Stimulated activated naive B cell treated with anti-CD40 and anti-IgM and Interleukin-4, amounts not matched to agents 10 μg/mL and 1 μg/mL and 100 μg/mL, for 72 hours (primary cell): ENCODE results near the gene SIGLEC5.
"Not testable (repeated sequence)": the region's sequence is repeated elsewhere in the genome, so short reads cannot be mapped to it uniquely, and the experiment has no call there.

Experiments
- ATAC-seq, 2 donors: fragments of 150-1000 bp; cut with Tn5 transposase; replicated peaks; 2 replicates each; pipeline ENCODE4 v1.10.0; 2021; ENCODE audit warnings: moderate library complexity in 1 of 2
- DNase-seq: peaks from one replicate; pipeline ENCODE4 v3.0.0; 2021
- H3K27ac Mint-ChIP-seq: one replicate; pipeline ENCODE4 v1.8.0; 2022; ENCODE audit warnings: mild to moderate bottlenecking, mixed read lengths
- H3K27me3 Mint-ChIP-seq, 2 donors: one replicate each; pipeline ENCODE4 v1.8.0; 2022; ENCODE audit warnings: mixed read lengths in 2 of 2
- H3K36me3 Mint-ChIP-seq, 2 donors: one replicate each; pipeline ENCODE4 v1.8.0; 2022; ENCODE audit warnings: mixed read lengths in 2 of 2, mild to moderate bottlenecking in 1 of 2
- H3K4me1 Mint-ChIP-seq, 2 donors: one replicate each; pipeline ENCODE4 v1.8.0; 2022; ENCODE audit warnings: mixed read lengths in 2 of 2, mild to moderate bottlenecking in 1 of 2
- H3K4me3 Mint-ChIP-seq, 2 donors: one replicate each; pipeline ENCODE4 v1.8.0; 2022; ENCODE audit warnings: mild to moderate bottlenecking in 2 of 2, mixed read lengths in 2 of 2, moderate library complexity in 1 of 2
- H3K9me3 Mint-ChIP-seq, 2 donors: one replicate each; pipeline ENCODE4 v1.8.0; 2022; ENCODE audit warnings: mixed read lengths in 2 of 2, mild to moderate bottlenecking in 1 of 2

Gene SIGLEC5, protein sequence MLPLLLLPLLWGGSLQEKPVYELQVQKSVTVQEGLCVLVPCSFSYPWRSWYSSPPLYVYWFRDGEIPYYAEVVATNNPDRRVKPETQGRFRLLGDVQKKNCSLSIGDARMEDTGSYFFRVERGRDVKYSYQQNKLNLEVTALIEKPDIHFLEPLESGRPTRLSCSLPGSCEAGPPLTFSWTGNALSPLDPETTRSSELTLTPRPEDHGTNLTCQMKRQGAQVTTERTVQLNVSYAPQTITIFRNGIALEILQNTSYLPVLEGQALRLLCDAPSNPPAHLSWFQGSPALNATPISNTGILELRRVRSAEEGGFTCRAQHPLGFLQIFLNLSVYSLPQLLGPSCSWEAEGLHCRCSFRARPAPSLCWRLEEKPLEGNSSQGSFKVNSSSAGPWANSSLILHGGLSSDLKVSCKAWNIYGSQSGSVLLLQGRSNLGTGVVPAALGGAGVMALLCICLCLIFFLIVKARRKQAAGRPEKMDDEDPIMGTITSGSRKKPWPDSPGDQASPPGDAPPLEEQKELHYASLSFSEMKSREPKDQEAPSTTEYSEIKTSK

DNA sequence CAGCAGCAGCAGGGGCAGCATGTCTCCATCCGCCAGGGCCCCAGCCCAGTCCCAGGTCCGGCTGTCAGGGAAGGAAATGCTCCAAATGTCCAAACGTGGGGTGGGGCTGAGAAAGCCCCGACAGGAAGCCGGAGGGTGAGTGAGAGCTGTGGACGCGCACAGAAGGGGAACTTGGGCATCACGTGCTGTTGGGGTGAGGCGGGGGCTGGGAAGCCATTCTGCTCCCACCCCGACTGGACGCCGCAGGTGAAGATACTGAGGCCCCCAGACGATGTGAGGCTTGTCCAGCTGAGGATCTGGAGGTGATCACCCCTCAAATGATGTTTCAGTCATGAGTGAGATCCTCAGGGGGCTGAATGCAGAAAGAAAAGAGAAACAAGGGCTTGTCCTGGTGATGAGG is at the start of gene SIGLEC5:
Gene SIGLEC5, minus strand, starts transcription at position 87 of the 400 bp plus-strand sequence. Its CDS starts 66 bp downstream, at position 21.
- Mint-ChIP-seq H3K27ac (peak within 1 kb of the TSS; percentile 95), H3K36me3 (peaks cover 9 to 29% of the 10 kb centered on the region in 2 donors), H3K4me3 (peak within 1 kb of the TSS; percentile 81 to 88), H3K4me1 (peaks cover 29 to 43% of the 10 kb centered on the region in 2 donors)
- not testable (repeated sequence) for H3K9me3 Mint-ChIP-seq, H3K27me3 Mint-ChIP-seq, DNase-seq
- peak; percentile 89 to 90 for ATAC-seq

DNA sequence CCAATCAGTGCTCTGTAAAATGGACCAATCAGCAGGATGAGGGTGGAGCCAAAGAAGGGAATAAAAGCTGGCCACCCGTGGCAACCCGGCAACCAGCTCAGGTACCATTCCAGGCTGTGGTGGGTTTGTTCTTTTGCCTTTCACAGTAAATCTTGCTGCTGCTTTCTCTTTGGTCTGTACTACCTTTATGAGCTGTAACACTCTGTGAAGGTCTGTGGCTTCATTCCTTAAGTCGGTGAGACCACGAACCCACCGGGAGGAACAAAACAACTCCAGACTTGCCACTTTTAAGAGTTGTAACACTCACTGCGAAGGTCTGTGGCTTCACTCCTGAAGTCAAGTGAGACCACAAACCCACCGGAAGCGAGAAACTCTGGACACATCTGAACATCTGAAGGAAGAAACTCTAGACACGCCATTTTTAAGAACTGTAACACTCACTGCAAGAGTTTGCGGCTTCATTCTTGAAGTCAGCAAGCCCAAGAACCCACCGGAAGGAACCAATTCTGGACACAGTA is 46.4 kb upstream of the SIGLEC5 start:
- no peaks in the 10 kb centered on the region for H3K4me1 Mint-ChIP-seq
- H3K27me3 Mint-ChIP-seq: peaks cover 21 to 43% of the 10 kb centered on the region in 2 donors
- no peaks in the 10 kb centered on the region for H3K9me3 Mint-ChIP-seq
- ATAC-seq (peak in 1 of 2 donors; percentile 10), DNase-seq (no peak)
- no peak overlapping the region for H3K27ac Mint-ChIP-seq
- no peaks in the 10 kb centered on the region for H3K36me3 Mint-ChIP-seq
- no peak overlapping the region for H3K4me3 Mint-ChIP-seq

DNA sequence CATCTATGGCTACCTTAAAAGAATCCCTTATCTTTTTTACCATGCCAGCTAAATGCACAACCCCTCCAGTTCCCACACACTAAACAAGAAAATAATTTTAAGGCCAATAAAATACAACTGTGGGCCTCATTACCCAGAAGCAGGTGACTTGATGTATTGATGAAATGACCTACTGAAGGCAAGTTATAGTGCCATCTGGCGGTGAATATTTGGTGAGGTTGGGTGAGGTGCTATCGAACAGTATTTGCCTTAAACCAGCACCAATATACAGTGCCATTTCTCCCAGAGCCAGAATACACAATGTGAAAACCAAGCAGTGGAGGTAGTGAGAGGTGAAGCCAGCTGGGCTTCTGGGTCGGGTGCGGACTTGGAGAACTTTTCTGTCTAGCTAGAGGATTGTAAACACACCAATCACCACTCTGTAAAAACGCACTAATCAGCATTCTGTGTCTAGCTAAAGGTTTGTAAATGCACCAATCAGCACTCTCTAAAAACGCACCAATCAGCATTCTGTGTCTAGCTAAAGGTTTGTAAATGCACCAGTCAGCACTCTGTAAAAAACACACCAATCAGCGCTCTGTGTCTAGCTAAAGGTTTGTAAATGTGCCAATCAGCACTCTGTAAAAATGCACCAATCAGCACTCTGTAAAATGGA is 45.8 kb upstream of the SIGLEC5 start:
- not testable (repeated sequence) for H3K27ac Mint-ChIP-seq, H3K9me3 Mint-ChIP-seq, H3K4me1 Mint-ChIP-seq, H3K4me3 Mint-ChIP-seq, DNase-seq, H3K36me3 Mint-ChIP-seq
- ATAC-seq: peak; percentile 38 to 46
- peaks cover 21 to 43% of the 10 kb centered on the region in 2 donors for H3K27me3 Mint-ChIP-seq

DNA sequence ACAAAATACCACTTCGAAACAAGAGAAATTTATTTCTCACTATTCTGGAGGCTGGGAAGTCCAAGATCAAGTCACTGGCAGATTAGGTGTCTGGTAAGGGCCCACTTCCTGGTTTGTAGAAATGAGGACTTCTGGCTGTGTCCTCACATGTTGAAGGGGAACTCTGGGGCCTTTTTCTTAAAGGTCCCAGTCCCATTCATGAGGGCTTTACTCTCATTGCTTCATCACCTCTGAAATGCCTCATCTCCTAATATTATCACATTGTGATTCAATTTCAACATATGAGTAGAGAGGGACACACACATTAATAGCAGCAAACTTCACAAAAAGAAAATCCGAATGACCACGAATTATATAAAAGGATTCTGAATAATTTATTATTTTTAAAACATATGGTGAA is 38.0 kb upstream of the SIGLEC5 start:
- Mint-ChIP-seq H3K27ac (no peak overlapping the region), H3K36me3 (no peaks in the 10 kb centered on the region), H3K9me3 (peaks cover 0 to 1% of the 10 kb centered on the region in 2 donors), H3K4me3 (no peak overlapping the region), H3K27me3 (peaks cover 27 to 31% of the 10 kb centered on the region in 2 donors), H3K4me1 (peaks cover 0 to 13% of the 10 kb centered on the region in 2 donors)
- no peak for DNase-seq
- peak in 1 of 2 donors; percentile 73 for ATAC-seq

DNA sequence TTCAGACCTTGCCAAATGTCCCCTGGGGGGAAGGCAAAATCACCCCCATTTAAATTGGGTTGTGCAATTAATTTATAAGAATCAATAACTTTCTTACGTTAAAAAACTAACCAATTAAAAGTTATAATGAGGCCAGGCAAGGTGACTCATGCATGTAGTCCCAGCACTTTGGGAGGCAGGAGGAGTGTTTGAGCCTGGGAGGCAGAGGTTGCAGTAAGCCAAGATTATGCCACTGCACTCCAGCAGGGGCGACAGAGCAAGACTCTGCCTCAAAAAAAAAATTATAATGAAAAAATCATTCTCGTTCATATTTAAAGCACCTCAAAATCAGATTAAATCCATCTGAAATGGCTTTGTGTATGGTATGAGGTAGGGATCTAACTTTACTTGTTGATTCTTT is 34.8 kb upstream of the SIGLEC5 start:
- Mint-ChIP-seq H3K27ac (no peak overlapping the region), H3K9me3 (peaks cover 0 to 1% of the 10 kb centered on the region in 2 donors), H3K4me1 (peaks cover 3 to 13% of the 10 kb centered on the region in 2 donors), H3K27me3 (peaks cover 43 to 45% of the 10 kb centered on the region in 2 donors), H3K4me3 (no peak overlapping the region), H3K36me3 (no peaks in the 10 kb centered on the region)
- ATAC-seq (no peak), DNase-seq (no peak)

DNA sequence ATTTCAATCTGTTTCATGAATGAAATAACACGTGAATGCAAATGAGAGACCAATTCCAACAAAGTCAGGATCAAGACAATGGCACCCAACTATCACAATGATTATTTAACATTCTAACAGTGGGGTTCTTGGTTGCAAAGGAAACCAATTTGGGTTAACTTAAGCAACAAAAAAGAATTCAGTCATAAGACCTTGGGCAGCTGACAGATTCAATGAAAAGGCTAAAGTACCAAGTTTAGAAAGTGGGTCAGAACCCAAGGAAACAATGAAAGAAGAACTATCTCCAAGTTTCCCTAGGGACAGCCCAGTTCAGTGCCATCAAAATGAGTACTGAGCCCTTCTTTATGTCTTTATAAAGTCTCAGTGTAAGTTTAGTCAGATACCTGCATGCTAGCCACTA is 33.9 kb upstream of the SIGLEC5 start:
- Mint-ChIP-seq H3K27ac (no peak overlapping the region), H3K27me3 (peaks cover 43 to 46% of the 10 kb centered on the region in 2 donors), H3K36me3 (no peaks in the 10 kb centered on the region), H3K4me1 (peaks cover 4 to 7% of the 10 kb centered on the region in 2 donors), H3K9me3 (peaks cover 0 to 1% of the 10 kb centered on the region in 2 donors), H3K4me3 (no peak overlapping the region)
- DNase-seq (no peak), ATAC-seq (no peak)

DNA sequence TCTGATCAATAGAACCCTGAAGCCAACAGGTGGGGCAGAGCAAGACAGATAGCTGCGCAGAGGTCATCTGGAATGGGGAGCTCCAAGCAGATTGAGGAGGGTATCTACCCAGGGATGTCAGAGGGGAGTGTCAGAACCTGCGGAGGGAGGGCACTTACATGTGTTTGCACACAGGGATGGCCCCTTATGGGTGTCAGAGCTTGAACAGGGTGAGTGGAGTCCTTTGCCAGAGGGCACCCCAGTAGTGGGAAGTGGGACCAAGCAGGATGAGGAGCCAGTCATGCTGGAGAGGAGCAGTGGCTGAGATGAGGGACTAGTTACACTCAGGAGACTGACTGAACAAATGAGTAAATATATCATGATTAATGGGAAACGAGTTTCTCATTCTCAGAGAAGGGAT is 33.4 kb upstream of the SIGLEC5 start:
- no peak for DNase-seq
- no peak for ATAC-seq
- Mint-ChIP-seq H3K9me3 (peaks cover 0 to 1% of the 10 kb centered on the region in 2 donors), H3K27me3 (peaks cover 43 to 47% of the 10 kb centered on the region in 2 donors), H3K4me1 (peaks cover 4 to 5% of the 10 kb centered on the region in 2 donors), H3K27ac (no peak overlapping the region), H3K36me3 (no peaks in the 10 kb centered on the region), H3K4me3 (no peak overlapping the region)

DNA sequence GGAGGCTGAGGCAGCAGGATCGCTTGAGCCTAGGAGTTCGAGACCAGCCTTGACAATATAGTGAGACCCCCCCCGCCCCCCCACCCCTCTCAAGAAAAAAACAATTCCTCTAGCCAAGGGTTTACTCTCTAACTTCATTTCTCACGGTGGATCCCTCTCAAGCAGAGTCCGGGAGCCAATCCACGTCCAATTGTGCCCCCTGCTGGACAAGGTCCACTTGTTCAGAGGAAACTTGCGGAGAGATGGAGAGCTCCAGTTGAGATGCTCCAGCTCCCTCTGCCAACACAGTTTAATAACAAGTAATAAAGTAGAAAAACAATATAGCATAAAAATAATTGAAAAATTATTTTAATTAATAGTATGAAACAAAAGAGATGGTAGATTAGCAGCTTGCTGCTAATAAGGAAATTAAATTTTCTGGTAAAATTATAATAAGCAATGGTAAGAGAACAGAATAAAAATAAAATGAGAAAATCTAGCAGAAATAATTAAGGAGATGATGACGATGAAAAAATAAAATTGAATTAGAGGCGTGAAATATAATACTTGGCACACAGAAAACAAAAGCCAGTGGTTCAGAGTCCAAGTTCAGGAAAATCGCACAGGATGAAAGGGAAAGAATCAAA is 30.9 kb upstream of the SIGLEC5 start:
- no peak overlapping the region for H3K27ac Mint-ChIP-seq
- ATAC-seq (peak; percentile 75 to 80), DNase-seq (peak; percentile 48)
- H3K9me3 Mint-ChIP-seq: peaks cover 0 to 1% of the 10 kb centered on the region in 2 donors
- H3K27me3 Mint-ChIP-seq: peaks cover 30 to 41% of the 10 kb centered on the region in 2 donors
- peaks cover 12 to 18% of the 10 kb centered on the region in 2 donors for H3K4me1 Mint-ChIP-seq
- no peaks in the 10 kb centered on the region for H3K36me3 Mint-ChIP-seq
- H3K4me3 Mint-ChIP-seq: no peak overlapping the region

DNA sequence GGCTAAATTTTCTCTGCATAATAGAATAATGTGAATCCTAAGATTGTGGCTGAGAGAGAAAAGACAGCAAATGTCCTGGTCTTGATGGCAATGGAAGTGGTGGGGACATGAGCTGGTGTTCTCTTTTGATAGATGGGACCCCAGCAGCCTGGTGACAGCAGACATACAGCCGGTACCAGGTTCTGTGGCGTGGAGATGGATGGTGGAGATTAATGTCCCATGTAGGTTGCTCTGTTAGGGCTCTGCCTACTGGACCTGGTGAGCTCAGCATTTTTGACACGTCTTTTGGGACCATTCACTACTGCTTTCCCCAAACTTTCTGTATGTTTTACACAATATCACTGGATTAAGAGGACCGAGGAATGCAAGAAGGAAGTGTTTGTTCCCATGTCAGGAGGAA is 24.6 kb upstream of the SIGLEC5 start:
- peaks cover 39 to 67% of the 10 kb centered on the region in 2 donors for H3K4me1 Mint-ChIP-seq
- DNase-seq (no peak), ATAC-seq (no peak)
- H3K27ac Mint-ChIP-seq: peak overlapping the region; percentile 48
- no peak overlapping the region for H3K4me3 Mint-ChIP-seq
- H3K27me3 Mint-ChIP-seq: peaks cover 0 to 4% of the 10 kb centered on the region in 2 donors
- no peaks in the 10 kb centered on the region for H3K36me3 Mint-ChIP-seq
- H3K9me3 Mint-ChIP-seq: peaks cover 4 to 10% of the 10 kb centered on the region in 2 donors

DNA sequence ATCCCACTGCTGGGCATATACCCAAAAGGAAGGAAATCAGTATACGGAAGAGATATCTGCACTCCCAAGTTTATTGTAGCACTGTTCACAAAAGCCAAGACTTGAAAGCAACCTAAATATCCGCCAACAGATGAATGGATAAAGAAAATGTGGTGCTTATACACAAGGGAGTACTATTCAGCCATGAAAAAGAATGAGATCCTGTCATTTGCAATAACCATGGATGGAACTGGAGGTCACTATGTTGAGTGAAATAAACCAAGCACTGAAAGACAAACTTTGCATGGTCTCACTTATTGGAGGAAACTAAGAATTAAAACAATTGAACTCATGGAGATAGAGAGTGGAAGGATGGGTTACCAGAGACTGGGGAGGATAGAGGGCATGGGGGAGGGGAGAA is 23.0 kb upstream of the SIGLEC5 start:
- H3K9me3 Mint-ChIP-seq: peaks cover 4 to 10% of the 10 kb centered on the region in 2 donors
- H3K36me3 Mint-ChIP-seq: no peaks in the 10 kb centered on the region
- H3K27ac Mint-ChIP-seq: peak overlapping the region; percentile 47
- peaks cover 36 to 65% of the 10 kb centered on the region in 2 donors for H3K4me1 Mint-ChIP-seq
- H3K4me3 Mint-ChIP-seq: no peak overlapping the region
- no peaks in the 10 kb centered on the region for H3K27me3 Mint-ChIP-seq
- DNase-seq (no peak), ATAC-seq (no peak)

DNA sequence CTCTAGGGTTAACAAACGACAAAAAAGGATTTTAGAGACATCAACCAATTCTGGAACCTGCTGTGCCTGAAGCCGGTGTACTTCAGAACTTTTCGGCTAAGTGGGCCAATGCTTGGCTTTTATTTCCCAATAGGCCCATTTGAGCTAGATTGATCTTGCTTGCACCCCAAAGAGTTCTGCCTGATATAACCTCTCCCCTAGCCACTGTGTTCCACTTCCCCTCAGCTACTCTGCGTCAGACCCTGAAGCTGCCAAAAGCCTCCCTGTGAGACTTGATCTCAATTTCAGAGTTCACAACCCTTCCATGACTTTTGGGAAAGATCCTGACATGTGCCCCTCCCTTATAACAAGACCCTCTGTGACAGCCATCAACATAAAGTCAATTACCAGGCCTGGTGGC is 22.1 kb upstream of the SIGLEC5 start:
- Mint-ChIP-seq H3K9me3 (peaks cover 4 to 10% of the 10 kb centered on the region in 2 donors), H3K4me3 (no peak overlapping the region), H3K4me1 (peaks cover 36 to 62% of the 10 kb centered on the region in 2 donors), H3K36me3 (no peaks in the 10 kb centered on the region), H3K27ac (peak overlapping the region; percentile 77), H3K27me3 (no peaks in the 10 kb centered on the region)
- DNase-seq (no peak), ATAC-seq (no peak)

DNA sequence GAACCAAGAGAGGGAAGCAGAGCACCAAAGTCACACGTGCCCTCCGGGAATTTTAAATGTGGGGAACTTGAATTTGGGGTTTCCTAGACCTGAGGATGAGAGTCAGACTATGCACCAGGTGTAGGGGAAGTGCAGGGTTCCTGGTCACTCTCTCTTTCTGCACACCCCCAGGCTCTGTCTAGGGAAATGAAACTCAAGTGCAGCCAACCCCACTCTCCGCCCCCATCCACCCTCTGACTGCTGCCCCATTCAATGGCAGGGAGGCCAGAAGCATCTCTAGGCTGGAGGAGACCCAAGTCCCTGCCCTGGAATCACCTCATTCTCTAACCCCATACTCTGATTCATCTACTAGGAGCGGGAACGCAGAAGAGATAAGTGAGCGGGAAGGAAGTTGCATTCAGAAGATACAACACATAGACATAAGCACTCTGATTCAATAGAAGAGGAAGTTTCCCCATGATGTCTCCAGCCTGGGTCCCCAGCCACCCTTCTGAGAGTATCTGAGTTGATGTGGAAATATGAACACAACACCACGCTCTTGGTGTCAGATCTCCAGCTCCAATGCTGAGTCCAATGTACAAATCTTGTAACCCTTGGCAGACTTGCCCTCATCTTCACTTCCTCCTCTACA is 21.1 kb upstream of the SIGLEC5 start:
- peak overlapping the region; percentile 77 for H3K27ac Mint-ChIP-seq
- peaks cover 35 to 60% of the 10 kb centered on the region in 2 donors for H3K4me1 Mint-ChIP-seq

DNA sequence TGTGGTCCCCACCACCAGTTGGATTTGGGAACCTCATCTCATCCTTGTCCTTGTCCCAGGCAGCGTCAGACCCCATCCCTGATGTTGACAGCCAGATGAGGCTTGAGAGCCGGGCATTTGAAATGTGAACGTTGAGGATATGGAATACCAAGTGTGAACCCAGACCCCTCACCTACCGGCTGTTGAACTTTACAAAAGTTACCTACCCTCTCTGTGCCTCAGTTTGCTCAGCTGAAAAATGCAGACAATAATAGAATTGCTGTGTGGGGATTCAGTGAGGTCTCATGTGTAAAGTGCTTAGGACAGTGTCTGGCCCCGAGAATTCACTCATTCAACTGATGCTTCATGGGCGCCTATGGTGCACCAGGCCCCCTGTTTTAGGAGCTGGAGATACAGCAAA is 17.1 kb upstream of the SIGLEC5 start:
- peaks cover 0 to 1% of the 10 kb centered on the region in 2 donors for H3K9me3 Mint-ChIP-seq
- ATAC-seq: no peak
- H3K4me3 Mint-ChIP-seq: peak overlapping the region in 1 of 2 donors; percentile 83
- H3K36me3 Mint-ChIP-seq: peaks cover 0 to 19% of the 10 kb centered on the region in 2 donors
- no peaks in the 10 kb centered on the region for H3K27me3 Mint-ChIP-seq
- no peak overlapping the region for H3K27ac Mint-ChIP-seq
- H3K4me1 Mint-ChIP-seq: peaks cover 50 to 57% of the 10 kb centered on the region in 2 donors
- no peak for DNase-seq

More for the DNA sequence above, 21.1 kb upstream of the SIGLEC5 start:
- H3K27me3 Mint-ChIP-seq: no peaks in the 10 kb centered on the region
- DNase-seq (peak; percentile 65), ATAC-seq (peak; percentile 95 to 96)
- peaks cover 4 to 10% of the 10 kb centered on the region in 2 donors for H3K9me3 Mint-ChIP-seq
- peak overlapping the region in 1 of 2 donors; percentile 40 for H3K4me3 Mint-ChIP-seq
- H3K36me3 Mint-ChIP-seq: no peaks in the 10 kb centered on the region
